Stimulated activated CD8-positive, alpha-beta memory T cell treated with anti-CD3 and anti-CD28 coated beads, Interleukin-4, amount 100 ng/mL, for 48 hours (primary cell): ENCODE data around the gene TUBA3C.
"Not testable (repeated sequence)": the region's sequence is repeated elsewhere in the genome, so short reads cannot be mapped to it uniquely, and the experiment has no call there.

Experiments used
- DNase-seq: peaks from one replicate; pipeline ENCODE4 v3.0.0-alpha.2; 2020

Gene TUBA3C

DNA sequence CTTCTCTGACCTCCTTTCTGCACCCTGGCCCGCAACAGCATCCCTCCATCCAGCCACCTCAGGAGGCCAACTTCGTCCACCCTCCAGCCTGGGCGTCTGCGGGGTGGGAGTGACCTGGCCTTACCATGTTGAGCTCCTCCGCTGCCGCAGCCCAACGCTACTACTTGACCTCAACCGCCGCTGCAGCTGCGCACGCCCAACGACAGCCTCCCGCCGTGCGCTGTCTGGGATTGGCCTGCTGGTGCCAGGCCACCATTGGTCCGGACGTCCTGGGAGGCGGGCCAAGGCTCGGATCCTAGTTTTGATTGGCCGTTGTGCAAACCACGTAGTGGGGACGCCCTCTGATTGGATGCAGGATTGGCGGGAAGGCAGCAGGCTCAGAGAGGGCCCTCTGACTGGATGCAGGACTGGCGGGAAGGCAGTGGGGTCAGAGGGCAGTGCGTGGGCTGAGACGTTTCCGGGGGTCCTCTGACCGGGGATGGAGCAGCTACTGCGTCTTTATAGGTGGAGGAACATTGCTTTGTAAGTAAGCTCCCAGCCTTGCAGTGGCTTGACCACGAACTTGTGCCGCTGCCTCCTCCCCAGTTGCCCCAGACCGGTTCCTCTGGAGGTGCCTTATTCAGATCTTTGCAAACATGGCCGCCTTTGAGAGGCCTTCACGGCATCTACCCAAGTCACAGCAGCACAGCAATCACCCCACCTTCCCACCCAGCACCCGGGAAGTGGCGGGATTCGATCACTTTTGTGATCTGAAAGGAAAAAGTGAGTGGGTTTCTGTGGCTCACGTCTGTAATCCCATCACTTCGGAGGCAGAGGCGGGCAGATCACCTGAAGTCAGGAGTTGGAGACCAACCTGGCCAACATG, at the start of gene TUBA3C:
Gene TUBA3C, minus strand, starts transcription at position 204 of the 865 bp plus-strand sequence. Its CDS starts 77 bp downstream, at position 127.
- no peak for DNase-seq

DNA sequence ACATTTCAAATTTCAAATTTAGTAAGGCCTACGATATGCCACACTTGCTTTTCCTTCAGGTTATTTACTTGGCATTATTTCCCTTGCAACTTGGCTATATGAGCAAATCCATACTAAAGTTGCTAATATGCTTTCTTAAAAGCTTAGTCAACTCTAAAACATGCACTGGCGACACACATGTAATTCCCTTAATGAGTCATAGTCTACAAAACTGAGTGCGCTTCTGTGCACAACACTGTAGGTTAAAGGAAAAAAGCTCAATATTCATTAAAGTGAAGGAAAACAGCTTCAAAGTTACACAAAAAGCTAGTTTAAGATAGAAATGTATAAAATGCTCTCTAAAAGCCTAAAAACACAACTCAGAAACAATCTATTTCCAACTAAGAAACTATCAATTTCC, 25.8 kb upstream of the TUBA3C start:
- DNase-seq: not testable (repeated sequence)

DNA sequence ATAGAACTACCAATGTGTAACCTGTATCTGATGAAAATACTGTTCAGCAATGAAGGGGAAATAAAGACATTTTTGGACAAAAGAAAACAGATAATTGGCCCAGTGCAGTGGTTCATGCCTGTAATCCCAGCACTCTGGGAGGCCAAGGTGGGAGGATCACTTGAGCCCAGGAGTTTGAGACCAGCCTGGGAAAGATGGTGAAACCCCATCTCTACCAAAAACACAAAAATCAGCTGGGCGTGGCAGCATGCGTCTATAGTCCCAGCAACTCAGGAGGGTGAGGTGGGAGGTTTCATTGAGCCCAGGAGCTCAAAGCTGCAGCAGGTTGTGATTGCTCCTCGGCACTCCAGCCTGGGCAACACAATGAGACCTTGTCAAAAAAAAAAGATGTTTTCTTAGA, 11.0 kb upstream of the TUBA3C start:
- not testable (repeated sequence) for DNase-seq

DNA sequence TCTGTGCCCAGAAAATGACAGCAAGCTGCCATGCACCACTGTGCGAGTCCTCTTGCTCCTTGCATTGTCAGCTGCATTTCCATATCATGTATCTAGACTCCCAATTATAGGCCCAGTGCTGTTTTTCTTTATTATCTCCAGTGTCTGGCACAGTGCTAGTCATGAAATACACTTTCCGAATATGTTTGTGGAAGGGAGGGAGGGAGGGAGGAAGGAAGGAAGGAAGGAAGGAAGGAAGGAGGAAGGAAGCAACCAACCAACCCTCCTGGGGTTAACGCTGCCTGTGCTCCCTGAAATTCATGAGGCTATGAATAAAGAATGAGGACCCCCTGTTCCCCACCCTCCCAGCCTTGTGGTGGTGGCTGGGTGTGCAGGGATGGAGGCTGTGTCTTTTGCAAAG, 8.3 kb upstream of the TUBA3C start:
- not testable (repeated sequence) for DNase-seq

DNA sequence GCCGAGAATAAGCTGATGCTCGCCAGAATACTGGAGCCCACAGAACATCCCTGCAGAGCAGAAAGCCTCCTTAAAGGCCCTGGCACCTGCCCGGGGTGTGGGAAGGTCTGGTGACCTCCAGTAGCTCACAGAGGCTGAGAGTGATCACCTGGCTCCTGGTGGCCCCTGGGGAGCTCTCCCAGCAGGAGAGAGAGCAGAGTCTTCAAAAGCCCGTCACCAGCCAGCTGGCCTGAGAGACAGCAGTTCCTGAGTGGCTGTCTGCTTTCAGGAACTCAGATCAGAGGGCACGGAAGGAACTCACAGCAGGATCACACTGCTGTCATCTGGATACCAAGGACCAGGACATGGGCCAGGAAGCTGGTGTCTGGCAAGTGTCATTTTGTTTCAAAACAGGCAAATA, 7.7 kb upstream of the TUBA3C start:
- not testable (repeated sequence) for DNase-seq

DNA sequence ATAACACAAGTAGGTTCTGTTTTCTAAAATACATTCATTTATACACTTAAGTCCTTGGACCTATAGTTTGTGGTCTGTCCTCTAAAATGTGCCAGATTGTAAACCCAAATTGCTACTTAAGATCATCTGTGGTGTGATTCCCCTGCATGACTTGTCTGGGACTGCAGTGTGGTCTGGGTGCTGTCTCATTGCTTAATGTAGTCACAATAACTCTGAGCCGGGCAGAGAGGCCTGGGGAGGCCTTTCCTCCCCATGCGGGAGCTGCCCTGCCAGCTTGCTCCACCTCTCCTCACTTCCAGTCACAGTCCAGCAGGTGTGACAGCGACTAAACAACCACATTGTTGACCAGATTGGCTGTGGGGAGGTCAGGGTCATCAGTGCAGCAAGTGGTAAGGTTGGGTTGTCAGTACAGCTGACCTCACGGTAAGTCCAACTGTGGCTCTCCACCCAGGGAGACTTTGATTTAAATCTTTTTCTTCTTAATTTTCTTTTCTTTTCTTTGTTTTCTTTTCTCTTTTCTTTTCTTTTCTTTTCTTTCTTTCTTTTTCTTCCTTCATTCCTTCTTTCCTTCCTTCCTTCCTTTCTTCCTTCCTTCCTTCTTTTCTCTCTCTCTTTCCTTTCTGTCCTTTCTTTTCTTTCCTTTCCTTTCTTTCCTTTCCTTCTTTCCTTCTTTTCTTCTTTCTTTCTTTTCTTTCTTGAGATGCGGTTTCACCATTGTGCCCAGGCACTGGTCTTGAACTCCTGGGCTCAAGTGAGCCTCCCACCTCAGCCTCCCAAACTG, 4.4 kb upstream of the TUBA3C start:
- DNase-seq: no peak

DNA sequence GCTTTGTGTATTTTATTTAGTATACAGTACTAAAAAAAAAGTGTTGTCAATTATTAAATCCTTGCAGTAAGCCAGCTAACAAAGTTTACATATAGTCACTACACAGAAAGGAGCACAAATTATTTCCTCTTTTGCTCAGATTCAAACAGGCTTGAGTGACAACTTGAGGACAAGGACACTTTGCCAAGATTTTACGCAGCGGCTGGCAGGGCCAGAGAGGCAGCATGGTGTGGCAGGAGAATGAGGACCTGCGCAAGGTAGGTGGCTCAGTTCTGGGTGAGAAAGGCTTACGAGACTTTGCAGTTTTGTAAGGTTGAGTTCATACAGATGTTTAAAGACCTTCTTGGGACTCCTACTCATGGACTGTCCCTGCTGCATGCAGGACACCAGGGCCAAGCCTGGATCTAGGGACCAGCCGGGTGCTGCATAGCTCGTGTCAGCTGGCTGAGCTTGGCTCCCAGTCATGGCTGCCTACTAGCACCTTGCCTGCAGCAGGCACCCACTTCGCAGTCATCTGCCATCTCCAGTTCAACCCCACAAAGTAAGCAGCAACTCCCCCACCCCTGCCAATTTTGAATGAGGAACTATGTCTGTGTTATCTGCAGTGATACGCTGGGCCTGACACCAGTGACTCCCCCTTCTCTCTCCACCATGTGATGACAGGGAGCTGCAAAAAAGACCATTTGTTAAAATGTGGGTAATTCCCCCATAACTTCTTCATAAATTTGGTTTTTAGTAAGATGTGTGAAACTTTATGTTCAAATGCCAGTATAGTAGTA, 3.7 kb upstream of the TUBA3C start:
- DNase-seq: no peak

DNA sequence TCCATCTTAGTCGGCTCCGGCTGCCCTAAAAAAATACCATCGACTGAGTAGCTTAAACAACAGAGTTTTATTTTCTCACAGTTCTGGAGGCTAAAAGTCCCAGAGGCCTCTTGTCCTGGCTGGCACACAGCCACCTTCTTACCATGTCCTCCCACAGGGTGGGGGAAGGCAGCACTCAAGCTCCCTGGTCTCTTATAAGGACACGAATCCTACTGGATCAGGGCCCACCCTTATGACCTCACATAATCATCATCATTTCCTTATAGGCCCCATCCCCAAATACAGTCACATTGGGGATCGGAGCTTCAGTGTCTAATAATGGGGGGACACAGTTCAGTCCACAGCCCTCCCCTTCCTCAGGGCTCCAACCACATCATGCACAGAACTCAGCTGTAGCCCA, 2.6 kb upstream of the TUBA3C start:
- DNase-seq: no peak

DNA sequence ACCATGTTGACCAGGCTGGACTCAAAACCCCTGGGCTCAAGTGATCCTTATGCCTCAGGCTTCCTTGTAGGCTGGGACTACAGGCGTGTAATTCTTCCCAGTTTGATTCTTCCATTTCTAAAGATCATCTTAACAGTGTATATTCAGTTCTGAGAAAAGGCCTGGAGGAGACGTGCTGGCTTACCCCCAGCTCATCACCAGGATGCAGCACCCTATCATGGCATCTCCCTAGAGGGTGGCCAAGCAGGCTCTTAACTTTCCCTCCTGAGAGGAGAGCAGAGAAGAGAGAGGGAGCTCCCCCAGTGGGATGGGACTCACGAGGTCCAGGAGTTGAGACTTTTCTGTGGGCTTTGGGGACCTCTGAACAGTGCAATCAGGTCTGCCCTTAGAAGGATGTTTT, 2.1 kb upstream of the TUBA3C start:
- no peak for DNase-seq

DNA sequence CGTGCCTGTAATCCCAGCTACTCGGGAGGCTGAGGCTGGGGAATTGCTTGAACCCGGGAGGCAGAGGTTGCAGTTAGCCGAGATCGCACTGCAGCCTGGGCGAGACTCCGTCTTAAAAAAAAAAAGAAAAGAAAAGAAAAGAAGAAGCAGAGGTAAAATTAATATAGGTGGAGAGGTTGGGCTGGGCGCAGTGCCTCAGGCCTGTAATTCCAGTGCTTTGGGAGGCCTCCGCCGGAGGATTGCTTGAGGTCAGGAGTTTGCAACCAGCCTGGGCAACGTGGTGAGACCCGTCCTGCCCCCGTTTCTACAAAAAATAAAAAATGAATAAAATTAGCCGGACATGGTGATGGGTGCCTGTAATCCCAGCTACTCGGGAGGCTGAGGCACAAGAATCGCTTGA, 912 bp upstream of the TUBA3C start:
- DNase-seq: no peak

DNA sequence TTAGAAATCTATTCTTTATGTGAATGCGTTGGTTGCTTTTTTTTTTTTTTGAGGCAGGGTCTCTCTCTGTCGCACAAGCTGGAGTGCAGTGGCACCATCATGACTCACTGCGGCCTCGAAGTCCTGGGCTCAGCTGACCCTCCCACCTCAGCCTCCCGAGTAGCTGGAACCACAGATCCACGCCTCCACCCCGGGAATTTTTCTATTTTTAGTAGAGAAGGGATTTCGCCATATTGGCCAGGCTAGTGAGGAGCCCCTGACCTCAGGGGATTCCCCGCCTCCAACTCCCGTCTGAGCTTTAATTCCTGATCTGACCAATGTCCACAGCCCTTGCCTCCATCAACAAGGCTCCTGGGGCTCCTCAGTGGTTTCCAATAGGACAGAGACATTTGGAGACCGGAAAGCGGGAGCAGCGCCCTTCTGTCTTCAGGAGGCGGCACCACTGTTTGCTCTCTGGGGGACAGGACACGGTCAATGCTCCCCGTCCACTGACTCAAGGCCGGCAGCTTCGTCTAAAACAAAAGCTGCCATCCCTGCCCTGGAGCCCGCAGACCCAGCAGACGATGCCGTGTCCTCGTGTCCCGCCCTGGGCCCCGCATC, 503 bp downstream of the TUBA3C start:
- no peak for DNase-seq

DNA sequence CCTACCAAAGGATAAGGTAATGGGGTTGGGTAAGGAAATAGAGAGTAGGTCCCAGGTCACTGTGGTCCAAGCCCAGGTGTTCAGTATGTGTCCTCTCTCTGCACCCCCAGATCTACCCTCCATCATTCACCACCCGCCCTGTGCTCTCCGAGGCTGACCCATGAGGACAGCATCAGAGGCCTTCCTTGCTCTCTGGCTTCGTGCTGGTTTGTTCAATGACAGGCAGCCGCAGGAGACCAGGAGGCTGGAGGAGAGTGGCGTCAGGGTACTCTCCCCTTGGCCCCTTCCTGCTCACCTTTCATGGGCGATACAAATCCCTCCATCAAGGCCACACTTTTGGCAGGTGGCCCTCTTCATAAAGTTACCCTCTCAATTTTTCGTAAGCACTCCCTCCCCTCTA, 1.7 kb downstream of the TUBA3C start:
- DNase-seq: no peak

DNA sequence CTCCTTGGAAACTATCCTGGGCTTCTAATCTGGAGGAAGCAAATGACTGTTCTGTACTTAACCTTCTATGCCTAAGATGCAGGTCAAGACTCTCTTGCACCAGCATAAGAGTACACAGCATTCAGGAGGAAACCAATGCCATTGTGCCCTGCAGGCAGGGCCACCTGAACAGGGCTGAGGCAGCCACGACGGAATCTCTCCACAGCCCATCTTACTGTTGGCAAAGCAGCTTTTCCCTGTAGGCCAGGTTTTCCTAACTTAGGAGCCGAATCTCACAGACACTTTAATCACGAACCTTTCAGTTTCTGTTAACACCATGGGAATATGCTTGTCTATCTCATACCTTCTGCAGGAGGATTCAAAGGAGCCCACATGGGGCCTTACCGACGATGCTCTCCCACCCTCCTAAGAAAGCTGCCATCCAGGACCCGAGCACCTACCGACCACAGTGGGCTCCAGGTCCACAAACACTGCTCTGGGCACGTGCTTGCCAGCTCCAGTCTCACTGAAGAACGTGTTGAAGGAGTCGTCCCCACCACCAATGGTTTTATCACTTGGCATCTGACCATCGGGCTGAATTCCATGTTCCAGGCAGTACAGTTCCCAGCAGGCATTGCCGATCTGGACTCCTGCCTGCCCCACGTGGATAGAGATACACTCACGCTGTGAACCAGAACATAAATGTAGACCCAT, 2.6 kb downstream of the TUBA3C start:
- no peak for DNase-seq

DNA sequence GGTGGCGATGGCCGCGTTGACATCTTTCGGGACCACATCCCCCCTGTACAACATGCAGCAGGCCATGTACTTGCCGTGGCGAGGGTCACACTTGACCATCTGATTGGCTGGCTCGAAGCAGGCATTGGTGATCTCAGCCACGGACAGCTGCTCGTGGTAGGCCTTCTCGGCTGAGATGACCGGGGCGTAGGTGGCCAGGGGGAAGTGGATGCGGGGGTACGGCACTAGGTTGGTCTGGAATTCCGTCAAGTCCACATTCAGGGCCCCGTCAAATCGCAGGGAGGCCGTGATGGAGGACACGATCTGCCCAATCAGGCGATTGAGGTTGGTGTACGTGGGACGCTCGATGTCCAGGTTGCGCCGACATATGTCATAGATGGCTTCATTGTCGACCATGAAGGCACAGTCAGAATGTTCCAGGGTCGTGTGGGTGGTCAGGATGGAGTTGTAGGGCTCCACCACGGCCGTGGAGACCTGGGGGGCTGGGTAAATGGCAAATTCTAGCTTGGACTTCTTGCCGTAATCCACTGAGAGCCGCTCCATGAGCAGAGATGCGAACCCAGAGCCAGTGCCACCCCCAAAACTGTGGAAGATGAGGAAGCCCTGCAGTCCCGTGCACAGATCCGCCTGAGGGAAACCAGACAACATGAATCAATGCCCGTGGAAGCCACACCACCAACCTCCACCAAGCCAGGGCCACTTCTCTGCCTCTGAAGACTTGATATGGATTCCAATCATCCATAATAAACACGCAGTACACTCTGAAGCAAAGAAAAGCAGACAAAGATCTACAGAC, 4.4 kb downstream of the TUBA3C start:
- DNase-seq: not testable (repeated sequence)

DNA sequence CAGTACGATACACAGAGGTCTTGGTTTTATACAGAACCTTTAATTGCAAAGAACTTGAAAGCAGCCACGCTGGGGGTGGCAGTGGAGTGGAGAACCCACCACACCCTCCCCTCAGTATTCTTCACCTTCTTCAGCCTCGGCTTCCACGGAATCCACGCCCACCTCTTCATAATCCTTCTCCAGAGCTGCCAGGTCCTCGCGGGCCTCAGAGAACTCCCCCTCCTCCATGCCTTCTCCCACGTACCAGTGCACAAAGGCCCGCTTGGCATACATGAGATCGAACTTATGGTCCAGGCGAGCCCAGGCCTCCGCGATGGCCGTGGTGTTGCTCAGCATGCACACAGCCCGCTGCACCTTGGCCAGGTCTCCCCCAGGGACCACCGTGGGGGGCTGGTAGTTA, 7.9 kb downstream of the TUBA3C start:
- no peak for DNase-seq

DNA sequence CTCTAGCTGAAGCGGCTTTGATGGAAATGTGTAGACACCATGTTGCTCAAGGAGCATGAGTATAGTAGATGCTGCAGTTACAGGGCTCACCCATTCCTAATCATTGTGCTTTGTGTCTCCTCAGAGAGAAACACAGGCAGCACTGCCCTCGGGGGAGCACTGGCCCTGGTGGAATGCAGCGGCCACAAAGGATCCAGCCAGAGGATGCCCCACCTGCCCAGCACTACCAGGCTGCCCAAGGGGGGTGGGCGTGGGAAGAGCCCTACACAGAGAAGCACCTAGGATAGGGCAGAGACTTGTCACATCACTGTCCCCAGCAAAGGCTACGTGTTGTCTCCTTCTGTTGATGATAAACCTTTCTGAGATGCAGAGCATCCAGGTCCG, 9.0 kb downstream of the TUBA3C start:
- DNase-seq: no peak

DNA sequence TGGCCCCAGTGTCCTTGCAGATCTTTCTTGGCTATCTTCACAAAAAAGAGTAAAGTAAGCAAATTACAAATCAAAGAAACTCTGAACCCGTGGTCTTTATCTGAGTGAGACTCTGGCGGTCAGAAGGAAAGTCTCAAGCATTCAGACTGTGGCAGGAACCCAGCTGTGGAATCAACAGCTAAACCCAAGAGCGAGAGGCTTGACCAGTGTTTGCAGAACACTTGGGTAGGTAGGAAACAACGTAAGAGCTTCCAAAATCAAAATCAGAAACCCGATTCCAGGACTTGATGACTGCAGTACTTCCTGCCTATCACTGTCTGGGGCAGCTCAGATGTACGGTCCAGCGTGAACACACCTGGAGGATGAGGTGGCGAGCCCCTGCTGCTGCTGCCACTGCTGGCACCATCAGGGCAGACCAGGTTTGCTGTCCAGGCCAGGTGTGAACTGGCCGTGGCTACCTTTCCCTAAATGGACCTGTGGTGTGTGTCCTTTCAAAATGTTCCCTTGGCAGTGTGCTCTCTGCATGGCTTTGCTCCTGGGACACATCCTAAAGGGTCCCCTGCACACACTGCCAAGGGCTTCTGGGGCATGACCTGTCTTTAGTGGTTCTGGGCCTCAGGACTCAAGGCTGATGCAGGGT, 9.5 kb downstream of the TUBA3C start:
- DNase-seq: no peak

DNA sequence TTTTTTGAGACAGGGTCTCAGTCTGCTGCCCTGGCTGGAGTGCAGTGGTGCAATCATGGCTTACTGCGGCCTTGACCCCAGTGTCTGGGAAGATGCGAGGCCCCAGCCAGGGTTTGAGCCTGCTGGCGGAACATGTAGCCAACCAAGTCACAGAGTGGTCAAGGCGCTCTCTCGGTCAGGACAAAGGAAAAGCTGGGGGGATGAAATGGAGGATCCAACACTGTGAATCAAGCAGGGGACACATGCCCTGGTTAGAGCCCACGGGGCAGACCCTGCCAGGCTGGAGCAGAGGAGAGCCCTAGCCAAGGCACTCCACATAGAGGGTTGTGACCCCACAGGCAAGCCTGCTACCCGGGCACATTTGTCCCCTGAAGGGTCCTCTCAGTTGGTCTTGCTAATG, 10.1 kb downstream of the TUBA3C start:
- DNase-seq: no peak

DNA sequence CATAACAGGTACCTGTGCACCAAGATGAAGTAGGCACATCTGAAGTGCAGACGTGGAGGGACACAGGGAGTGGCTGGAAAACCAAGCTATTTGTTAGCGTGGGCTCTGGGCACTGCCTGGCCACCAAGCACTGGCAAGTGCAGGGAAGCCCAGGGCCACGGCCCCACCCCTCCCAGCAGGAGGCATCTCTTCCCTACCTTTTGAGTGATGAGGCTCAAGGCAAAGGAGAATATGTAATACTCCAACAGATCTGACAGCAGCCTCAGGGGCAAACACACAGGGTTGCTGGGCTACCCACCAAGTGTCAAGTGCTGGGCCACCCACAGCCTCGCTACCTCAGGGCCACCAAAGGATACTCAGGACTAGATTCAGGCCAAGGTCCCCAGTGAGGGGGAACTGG, 11.6 kb downstream of the TUBA3C start:
- no peak for DNase-seq

DNA sequence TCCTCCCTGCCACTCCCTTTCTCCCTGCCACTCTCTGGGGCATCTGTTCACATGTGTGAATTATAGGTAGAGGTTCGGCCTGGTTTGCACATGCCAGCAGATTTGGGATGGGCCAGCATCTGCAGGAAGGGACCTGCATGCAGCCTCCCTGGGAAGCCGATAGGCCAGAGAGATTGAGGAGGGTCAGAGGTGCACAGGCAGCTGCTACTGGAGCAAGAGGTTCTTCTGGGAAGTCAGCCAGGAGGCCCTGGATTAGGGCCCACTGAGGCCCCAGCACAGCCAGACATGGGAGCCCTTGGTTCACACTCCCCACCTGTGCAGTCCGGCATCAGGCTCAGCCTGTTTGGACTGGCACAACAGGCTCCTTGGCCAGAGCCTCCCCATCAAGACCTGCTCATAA, 12.1 kb downstream of the TUBA3C start:
- no peak for DNase-seq

DNA sequence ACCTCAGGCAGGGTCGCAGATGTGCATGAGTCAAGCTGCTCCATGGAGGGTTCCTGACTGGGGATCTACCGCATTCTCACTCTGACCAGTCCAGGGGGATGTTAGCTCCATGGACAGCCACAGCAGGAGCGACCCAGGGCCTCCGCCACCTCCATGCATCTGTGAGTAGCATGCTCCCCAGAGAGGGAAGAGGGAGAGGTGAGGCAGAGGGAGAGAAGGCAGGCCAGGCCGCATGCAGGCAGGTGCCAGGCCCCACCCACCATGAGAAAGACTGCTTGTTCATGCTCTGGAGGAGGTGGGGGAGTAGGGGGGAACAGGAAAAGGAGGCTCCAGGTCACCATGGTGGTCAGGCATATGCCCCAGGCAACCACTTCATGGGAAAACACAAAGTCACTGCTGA, 20.3 kb downstream of the TUBA3C start:
- no peak for DNase-seq
